GM12878 (cell line): ENCODE measurements around the gene IFI27L1. TPM values are rescaled to one million over a fixed set of nuclear protein-coding genes. Genes with fewer than 3 reads are reported as not detected.

Experiments used
- ATAC-seq: fragments of 200-7000 bp; cut with Tn5 transposase; 3 replicates; pipeline ENCODE4 v1.9.1; 2020; ENCODE audit warnings: mild to moderate bottlenecking, moderate library complexity
- BruUV-seq: library from RNA; stranded (reverse); fragments of 400-500 nt; replicated peaks from 2 replicates; lab custom pipeline; 2021; lab: Mats Ljungman, UMichigan
- CTCF ChIA-PET: fragments of 300-600 bp; sonication (Branson Sonifier 250); formaldehyde crosslinking; extraction: SDS; loops from one replicate; lab custom pipeline; 2021; ENCODE audit warnings: inconsistent platforms; lab: Yijun Ruan, JAX
- POLR2A ChIA-PET: fragments of 350-600 bp; formaldehyde crosslinking; extraction: SDS; loops from one replicate; lab custom pipeline; 2021; ENCODE audit warnings: inconsistent platforms; lab: Charles Lee
- RAD21 ChIA-PET: fragments of 300-600 bp; sonication (Branson Sonifier 250); formaldehyde crosslinking; loops from one replicate; lab custom pipeline; 2023; ENCODE audit warnings: antibody characterized with exemption; ENCODE audit not compliant: unreplicated experiment; lab: Charles Lee
- SMC1A ChIA-PET: fragments of 300-600 bp; sonication (Branson Sonifier 250); formaldehyde crosslinking; loops from one replicate; lab custom pipeline; 2023; ENCODE audit not compliant: unreplicated experiment, uncharacterized antibody; lab: Charles Lee
- DNase-seq: peaks from one replicate; pipeline ENCODE4 v3.0.0-alpha.2; 2011; ENCODE audit warnings: low read depth, low spot score
- FAIRE-seq: peaks from 3 replicates; lab custom pipeline; 2011; peaks lifted over from hg19 to GRCh38; lab: Jason Lieb, UNC
- H2AFZ ChIP-seq: 2 replicates; pipeline ENCODE4 v1.6.0; 2011; ENCODE audit warnings: low read depth, low read length, control low read depth; ENCODE audit not compliant: control insufficient read depth
- H3K27ac ChIP-seq: 2 replicates; pipeline ENCODE4 v1.5.1; 2011; ENCODE audit warnings: control low read depth; ENCODE audit not compliant: control insufficient read depth, insufficient read depth
- H3K27me3 ChIP-seq, 2 experiments: replicated peaks in 1 of 2; 2 replicates each; pipeline versions ENCODE4 v1.6.0 to v1.6.1; 2011; ENCODE audit warnings: low read length in 1 of 2; ENCODE audit not compliant: control insufficient read depth in 2 of 2, insufficient read depth in 2 of 2
- H3K36me3 ChIP-seq, 2 experiments: 2 replicates each; pipeline ENCODE4 v1.5.1; 2011; ENCODE audit warnings: low read length in 1 of 2; ENCODE audit not compliant: control insufficient read depth in 2 of 2, insufficient read depth in 2 of 2
- H3K4me1 ChIP-seq: 2 replicates; pipeline ENCODE4 v1.6.1; 2011; ENCODE audit warnings: mild to moderate bottlenecking, low read length, moderate library complexity, mixed read lengths; ENCODE audit not compliant: control insufficient read depth, insufficient read depth
- H3K4me2 ChIP-seq: 2 replicates; pipeline ENCODE4 v1.6.0; 2011; ENCODE audit warnings: control low read depth; ENCODE audit not compliant: control insufficient read depth, insufficient read depth
- H3K4me3 ChIP-seq: fragments of 200-600 bp; sonication (generic); 2 replicates; pipeline ENCODE4 v1.5.1; 2016
- H3K79me2 ChIP-seq: 2 replicates; pipeline ENCODE4 v1.6.0; 2011; ENCODE audit warnings: low read length; ENCODE audit not compliant: control insufficient read depth, insufficient read depth
- H3K9ac ChIP-seq: 2 replicates; pipeline ENCODE4 v1.8.0; 2011; ENCODE audit warnings: low read length, control low read depth, mixed read lengths; ENCODE audit not compliant: control insufficient read depth, insufficient read depth
- H3K9me3 ChIP-seq: replicated peaks from 3 replicates; pipeline ENCODE4 v1.5.1; 2011; ENCODE audit warnings: mild to moderate bottlenecking, low read length; ENCODE audit not compliant: control insufficient read depth, insufficient read depth
- H4K20me1 ChIP-seq: 2 replicates; pipeline ENCODE4 v1.6.0; 2011; ENCODE audit not compliant: control insufficient read depth, insufficient read depth
- CBX3 ChIP-seq: fragments of 200-600 bp; sonication (generic); IDR thresholded peaks from 2 replicates; pipeline ENCODE4 v1.6.1; 2016; ENCODE audit warnings: low read depth, borderline replicate concordance
- CEBPB ChIP-seq, 2 experiments: fragments of 150-350 bp in 1 of 2; IDR thresholded peaks; 2 replicates each; pipeline ENCODE4 v1.6.1; 2012 to 2014; ENCODE audit warnings: low read depth in 2 of 2, low read length in 2 of 2, borderline replicate concordance in 1 of 2, inconsistent platforms in 1 of 2
- EED ChIP-seq: sonication (generic); IDR thresholded peaks from 2 replicates; pipeline ENCODE4 v1.6.1; 2016; ENCODE audit warnings: antibody characterized with exemption, low read depth
- HDAC6 ChIP-seq: fragments of 200-600 bp; sonication (generic); IDR thresholded peaks from one replicate; pipeline ENCODE4 v1.8.0; 2017; ENCODE audit warnings: antibody characterized with exemption; ENCODE audit not compliant: unreplicated experiment
- NBN ChIP-seq: fragments of 450-650 bp; IDR thresholded peaks from 2 replicates; pipeline ENCODE4 v1.6.1; 2016
- SPI1 ChIP-seq: IDR thresholded peaks from 2 replicates; pipeline ENCODE4 v1.6.1; 2011; ENCODE audit warnings: low read depth, mild to moderate bottlenecking, low read length, moderate library complexity, borderline replicate concordance; ENCODE audit not compliant: insufficient read depth
- STAT1 ChIP-seq: fragments of 450-650 bp; conservative IDR thresholded peaks from 2 replicates; pipeline ENCODE4 v1.6.1; 2014; ENCODE audit warnings: antibody characterized with exemption, mild to moderate bottlenecking
- TCF12 ChIP-seq: IDR thresholded peaks from 2 replicates; pipeline ENCODE4 v1.6.1; 2011; ENCODE audit warnings: low read depth, mild to moderate bottlenecking, low read length
- ZNF217 ChIP-seq: fragments of 450-650 bp; IDR thresholded peaks from 2 replicates; pipeline ENCODE4 v1.6.1; 2017; ENCODE audit warnings: antibody characterized with exemption, mild to moderate bottlenecking
- ZSCAN29 ChIP-seq: fragments of 450-650 bp; IDR thresholded peaks from 2 replicates; pipeline ENCODE4 v1.6.1; 2017; ENCODE audit warnings: mild to moderate bottlenecking, moderate library complexity
- WGBS: methylation state at CpG from one replicate; pipeline ENCODE4 v1.1.6; 2016; ENCODE audit warnings: low lambda C conversion rate; ENCODE audit not compliant: insufficient replicate concordance, insufficient coverage; ENCODE audit errors: missing lambda C conversion rate; 5-methylcytosine and 5-hydroxymethylcytosine counted together
- in situ Hi-C: fragments of 300-500 bp; cut with MboI; formaldehyde crosslinking; loops from 9 replicates; pipeline ENCODE4 v1.14.3; 2018; ENCODE audit warnings: mixed read lengths
- intact Hi-C: fragments of 100-400 bp; cut with micrococcal nuclease; formaldehyde crosslinking; loops from one replicate; pipeline ENCODE4 v1.14.2; 2022; ENCODE audit not compliant: unreplicated experiment
- polyA plus RNA-seq, 11 experiments: library from polyadenylated mRNA; depleted of rRNA in 4 of 11; unstranded in 6 of 11; stranded (reverse) in 5 of 11; fragments of >200 nt; fragmentation: Nextera tagmentation in 4 of 11; fragmentation: Illumina TruSeq in 1 of 11; extraction: Ambion mirVana in 4 of 11; extraction: Trizol in 1 of 11; gene quantifications; 1 replicate in 1 of 11; 2 replicates in 10 of 11; pipeline versions ENCODE4 v1.2.1 to v1.2.3, GENCODE V29; 2011 to 2016; ENCODE audit warnings: inconsistent platforms in 2 of 11, missing spikeins in 2 of 11, low read depth in 1 of 11
- total RNA-seq, 4 experiments: library from RNA; depleted of rRNA in 3 of 4; stranded (reverse); fragments of >200 nt in 3 of 4; fragmentation: Illumina TruSeq in 1 of 4; extraction: Trizol in 1 of 4; gene quantifications; 2 replicates each; pipeline versions ENCODE4 v1.2.1 to v1.2.3, GENCODE V29; 2013 to 2021
- TF ChIP-seq, protein P1 (sequence below): fragments of 450-650 bp; IDR thresholded peaks from 2 replicates; pipeline ENCODE4 v1.6.1; 2018; ENCODE audit warnings: borderline replicate concordance, mild to moderate bottlenecking; ENCODE audit not compliant: partially characterized antibody

Gene IFI27L1
- total and polyA plus RNA-seq, 10 of the 15 experiments (the other 5 are each of a cell fraction or from before 2014, with no cell fraction given), result 17.4 to 38.8 (median 27.6) TPM

DNA sequence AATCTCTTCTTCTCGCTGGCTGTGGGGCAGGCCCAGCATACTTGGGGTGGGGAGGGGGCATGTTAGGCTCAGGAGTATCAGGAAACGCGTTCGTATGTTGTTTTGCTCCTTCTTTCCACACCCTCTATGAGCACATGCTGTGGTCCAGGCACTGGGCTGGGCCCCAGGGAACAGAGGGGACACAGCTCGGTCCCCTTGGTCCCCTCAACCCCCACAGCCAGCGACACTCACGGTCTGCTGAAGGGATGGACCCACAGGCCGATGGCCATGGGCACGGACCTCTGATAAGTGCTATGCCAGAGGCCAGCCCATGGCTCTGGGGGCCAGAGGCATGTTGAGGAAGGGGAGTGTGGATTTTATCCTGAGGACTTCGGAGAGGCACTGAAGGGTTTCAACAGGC lies 35.6 kb downstream of the IFI27L1 start:
- no peaks in the 10 kb centered on the region for H3K79me2 ChIP-seq
- SMC1A ChIA-PET, result no interaction called here
- no peaks in the 10 kb centered on the region; the same call in 2 of the 3 replicates for H3K9me3 ChIP-seq
- RAD21 ChIA-PET, result no interaction called here
- 38% methylated on average over 10 of the region's 10 CpGs for WGBS
- POLR2A ChIA-PET, result no interaction called here
- intact Hi-C loops (no loop called here), in situ Hi-C loops (no loop called here)
- no peak overlapping the region for H2AFZ ChIP-seq
- H3K4me2 ChIP-seq, result no peak overlapping the region
- DNase-seq (no peak), FAIRE-seq (no peak), ATAC-seq (no peak)
- CTCF ChIA-PET, result no interaction called here
- H3K9ac ChIP-seq, result no peak overlapping the region
- no TSS peak for BruUV-seq
- peaks cover 2 to 5% of the 10 kb centered on the region in 2 experiments; a peak in 3 of 4 replicates for H3K27me3 ChIP-seq
- no peak overlapping the region for H3K27ac ChIP-seq
- H3K4me1 ChIP-seq, result no peaks in the 10 kb centered on the region
- no peak overlapping the region for H3K4me3 ChIP-seq
- no peaks in the 10 kb centered on the region for H4K20me1 ChIP-seq
- H3K36me3 ChIP-seq, result no peaks in the 10 kb centered on the region
- TF ChIP-seq ZSCAN29, result no peak
- TF ChIP-seq EED, result no peak
- TF ChIP-seq, protein P1, sequence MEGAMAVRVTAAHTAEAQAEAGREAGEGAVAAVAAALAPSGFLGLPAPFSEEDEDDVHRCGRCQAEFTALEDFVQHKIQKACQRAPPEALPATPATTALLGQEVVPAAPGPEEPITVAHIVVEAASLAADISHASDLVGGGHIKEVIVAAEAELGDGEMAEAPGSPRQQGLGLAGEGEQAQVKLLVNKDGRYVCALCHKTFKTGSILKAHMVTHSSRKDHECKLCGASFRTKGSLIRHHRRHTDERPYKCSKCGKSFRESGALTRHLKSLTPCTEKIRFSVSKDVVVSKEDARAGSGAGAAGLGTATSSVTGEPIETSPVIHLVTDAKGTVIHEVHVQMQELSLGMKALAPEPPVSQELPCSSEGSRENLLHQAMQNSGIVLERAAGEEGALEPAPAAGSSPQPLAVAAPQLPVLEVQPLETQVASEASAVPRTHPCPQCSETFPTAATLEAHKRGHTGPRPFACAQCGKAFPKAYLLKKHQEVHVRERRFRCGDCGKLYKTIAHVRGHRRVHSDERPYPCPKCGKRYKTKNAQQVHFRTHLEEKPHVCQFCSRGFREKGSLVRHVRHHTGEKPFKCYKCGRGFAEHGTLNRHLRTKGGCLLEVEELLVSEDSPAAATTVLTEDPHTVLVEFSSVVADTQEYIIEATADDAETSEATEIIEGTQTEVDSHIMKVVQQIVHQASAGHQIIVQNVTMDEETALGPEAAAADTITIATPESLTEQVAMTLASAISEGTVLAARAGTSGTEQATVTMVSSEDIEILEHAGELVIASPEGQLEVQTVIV, result no peak
- no peak for TF ChIP-seq CEBPB (IDR thresholded peaks at IDR 0.05; ENCODE audit: borderline replicate concordance in 1 of 2, low read depth in 2 of 2, low read length in 2 of 2)
- TF ChIP-seq TCF12, result no peak
- TF ChIP-seq CBX3, result no peak
- TF ChIP-seq ZNF217, result no peak
- no peak for TF ChIP-seq NBN
- TF ChIP-seq HDAC6, result no peak
- TF ChIP-seq STAT1, result no peak
- TF ChIP-seq SPI1, result no peak
